ENCODE results near the gene NME4. TPM values are rescaled to one million over a fixed set of nuclear protein-coding genes. Genes with fewer than 3 reads are reported as not detected.
"Not testable (repeated sequence)": the region's sequence is repeated elsewhere in the genome, so short reads cannot be mapped to it uniquely, and the experiment has no call there.

NME4 gene
- 10 to 100 TPM; 40.3 to 41.9 TPM for polyA plus RNA-seq

GRCh38 chr16:397135-397661 lies at the start of gene NME4:
Gene NME4 (plus strand): TSS chr16:397199. CDS start chr16:397223, 24 bp downstream.
- Histone ChIP-seq H3K4me1 (ENCODE audit: control insufficient read depth in 2 of 2, insufficient read depth in 2 of 2, low read length in 1 of 2) (peaks cover 0 to 10% of the 10 kb centered on the region in 2 donors), H3K27ac (ENCODE audit: low read depth in 2 of 2, low read length in 1 of 2) (peak within 1 kb of the TSS; percentile 61 to 80), H3K9me3 (ENCODE audit: control insufficient read depth in 2 of 2, insufficient read depth in 1 of 2, low read depth in 1 of 2, low read length in 1 of 2) (no peaks in the 10 kb centered on the region), H3K27me3 (ENCODE audit: control insufficient read depth in 1 of 2, insufficient read depth in 2 of 2, low read length in 2 of 2) (no peaks in the 10 kb centered on the region), H3K36me3 (ENCODE audit: control insufficient read depth in 2 of 2, insufficient read depth in 2 of 2, low read length in 1 of 2) (no peaks in the 10 kb centered on the region), H3K4me3 (ENCODE audit: low read depth in 1 of 2, low read length in 2 of 2) (peak within 1 kb of the TSS; percentile 62 to 70)
- 0 to 1% methylated on average over 56 to 72 of the region's 75 CpGs for WGBS, 2 donors

- no peaks in the 10 kb centered on the region for H3K27me3 ChIP-seq (ENCODE audit: control insufficient read depth in 1 of 2, insufficient read depth in 2 of 2, low read length in 2 of 2)
- H3K27ac ChIP-seq (ENCODE audit: low read depth in 2 of 2, low read length in 1 of 2) = no peak overlapping the region
- 92% methylated on average over 6 of the region's 6 CpGs for WGBS, 2 donors
- H3K36me3 ChIP-seq (ENCODE audit: control insufficient read depth in 2 of 2, insufficient read depth in 2 of 2, low read length in 1 of 2) = peaks cover 3 to 23% of the 10 kb centered on the region in 2 donors
- H3K4me3 ChIP-seq (ENCODE audit: low read depth in 1 of 2, low read length in 2 of 2) = no peak overlapping the region
- no peaks in the 10 kb centered on the region for H3K9me3 ChIP-seq (ENCODE audit: control insufficient read depth in 2 of 2, insufficient read depth in 1 of 2, low read depth in 1 of 2, low read length in 1 of 2)
- H3K4me1 ChIP-seq (ENCODE audit: control insufficient read depth in 2 of 2, insufficient read depth in 2 of 2, low read length in 1 of 2) = no peaks in the 10 kb centered on the region
These were observed 49.8 kb upstream of the NME4 start for GRCh38 chr16:347203-347602.

- H3K27ac ChIP-seq (ENCODE audit: low read depth in 2 of 2, low read length in 1 of 2); H3K27me3 ChIP-seq (ENCODE audit: control insufficient read depth in 1 of 2, insufficient read depth in 2 of 2, low read length in 2 of 2); H3K9me3 ChIP-seq (ENCODE audit: control insufficient read depth in 2 of 2, insufficient read depth in 1 of 2, low read depth in 1 of 2, low read length in 1 of 2); H3K4me1 ChIP-seq (ENCODE audit: control insufficient read depth in 2 of 2, insufficient read depth in 2 of 2, low read length in 1 of 2); H3K4me3 ChIP-seq (ENCODE audit: low read depth in 1 of 2, low read length in 2 of 2): not testable (repeated sequence)
- WGBS, 2 donors = 92 to 95% methylated on average over 10 of the region's 10 CpGs
- peaks cover 3 to 19% of the 10 kb centered on the region in 2 donors for H3K36me3 ChIP-seq (ENCODE audit: control insufficient read depth in 2 of 2, insufficient read depth in 2 of 2, low read length in 1 of 2)
These were observed 48.5 kb upstream of the NME4 start for GRCh38 chr16:348495-348894.

GRCh38 chr16:349211-349610 lies 47.8 kb upstream of the NME4 start:
- 88 to 90% methylated on average over 7 of the region's 7 CpGs for WGBS, 2 donors
- Histone ChIP-seq H3K27me3 (ENCODE audit: control insufficient read depth in 1 of 2, insufficient read depth in 2 of 2, low read length in 2 of 2) (no peaks in the 10 kb centered on the region), H3K4me3 (ENCODE audit: low read depth in 1 of 2, low read length in 2 of 2) (no peak overlapping the region), H3K9me3 (ENCODE audit: control insufficient read depth in 2 of 2, insufficient read depth in 1 of 2, low read depth in 1 of 2, low read length in 1 of 2) (no peaks in the 10 kb centered on the region), H3K36me3 (ENCODE audit: control insufficient read depth in 2 of 2, insufficient read depth in 2 of 2, low read length in 1 of 2) (peaks cover 3 to 19% of the 10 kb centered on the region in 2 donors), H3K27ac (ENCODE audit: low read depth in 2 of 2, low read length in 1 of 2) (no peak overlapping the region), H3K4me1 (ENCODE audit: control insufficient read depth in 2 of 2, insufficient read depth in 2 of 2, low read length in 1 of 2) (peaks cover 5 to 10% of the 10 kb centered on the region in 2 donors)

- 76 to 83% methylated on average over 8 of the region's 8 CpGs for WGBS, 2 donors
- Histone ChIP-seq H3K27me3 (ENCODE audit: control insufficient read depth in 1 of 2, insufficient read depth in 2 of 2, low read length in 2 of 2) (no peaks in the 10 kb centered on the region), H3K36me3 (ENCODE audit: control insufficient read depth in 2 of 2, insufficient read depth in 2 of 2, low read length in 1 of 2) (peaks cover 3 to 13% of the 10 kb centered on the region in 2 donors), H3K27ac (ENCODE audit: low read depth in 2 of 2, low read length in 1 of 2) (no peak overlapping the region), H3K4me3 (ENCODE audit: low read depth in 1 of 2, low read length in 2 of 2) (no peak overlapping the region), H3K4me1 (ENCODE audit: control insufficient read depth in 2 of 2, insufficient read depth in 2 of 2, low read length in 1 of 2) (peaks cover 5 to 20% of the 10 kb centered on the region in 2 donors), H3K9me3 (ENCODE audit: control insufficient read depth in 2 of 2, insufficient read depth in 1 of 2, low read depth in 1 of 2, low read length in 1 of 2) (no peaks in the 10 kb centered on the region)
These were observed 46.8 kb upstream of the NME4 start for GRCh38 chr16:350203-350602.

GRCh38 chr16:351804-352520 lies 45.0 kb upstream of the NME4 start:
- Histone ChIP-seq H3K27ac (ENCODE audit: low read depth in 2 of 2, low read length in 1 of 2) (peak overlapping the region; percentile 57 to 75), H3K4me1 (ENCODE audit: control insufficient read depth in 2 of 2, insufficient read depth in 2 of 2, low read length in 1 of 2) (peaks cover 5 to 20% of the 10 kb centered on the region in 2 donors)
- 1% methylated on average over 62 to 95 of the region's 95 CpGs for WGBS, 2 donors

GRCh38 chr16:352547-353403 lies 44.2 kb upstream of the NME4 start, which contains the start of gene AXIN1:
Gene AXIN1 (minus strand): TSS chr16:352723. CDS start chr16:347025, 5,698 bp downstream.
- no peaks in the 10 kb centered on the region for H3K9me3 ChIP-seq (ENCODE audit: control insufficient read depth in 2 of 2, insufficient read depth in 1 of 2, low read depth in 1 of 2, low read length in 1 of 2)
- peaks cover 0 to 1% of the 10 kb centered on the region in 2 donors for H3K36me3 ChIP-seq (ENCODE audit: control insufficient read depth in 2 of 2, insufficient read depth in 2 of 2, low read length in 1 of 2)
- peak within 1 kb of the TSS; percentile 57 to 84 for H3K4me3 ChIP-seq (ENCODE audit: low read depth in 1 of 2, low read length in 2 of 2)
- H3K27me3 ChIP-seq (ENCODE audit: control insufficient read depth in 1 of 2, insufficient read depth in 2 of 2, low read length in 2 of 2) = no peaks in the 10 kb centered on the region
- H3K27ac ChIP-seq (ENCODE audit: low read depth in 2 of 2, low read length in 1 of 2) = peak within 1 kb of the TSS; percentile 84 to 88
- WGBS, 2 donors = 2% methylated on average over 46 to 113 of the region's 113 CpGs
- peaks cover 5 to 20% of the 10 kb centered on the region in 2 donors for H3K4me1 ChIP-seq (ENCODE audit: control insufficient read depth in 2 of 2, insufficient read depth in 2 of 2, low read length in 1 of 2)

More at GRCh38 chr16:351804-352520, 45.0 kb upstream of the NME4 start:
- Histone ChIP-seq H3K36me3 (ENCODE audit: control insufficient read depth in 2 of 2, insufficient read depth in 2 of 2, low read length in 1 of 2) (peaks cover 0 to 6% of the 10 kb centered on the region in 2 donors), H3K9me3 (ENCODE audit: control insufficient read depth in 2 of 2, insufficient read depth in 1 of 2, low read depth in 1 of 2, low read length in 1 of 2) (no peaks in the 10 kb centered on the region), H3K27me3 (ENCODE audit: control insufficient read depth in 1 of 2, insufficient read depth in 2 of 2, low read length in 2 of 2) (no peaks in the 10 kb centered on the region), H3K4me3 (ENCODE audit: low read depth in 1 of 2, low read length in 2 of 2) (peak overlapping the region; percentile 57 to 84)

- Histone ChIP-seq H3K27ac (ENCODE audit: low read depth in 2 of 2, low read length in 1 of 2) (peak overlapping the region; percentile 84 to 88), H3K9me3 (ENCODE audit: control insufficient read depth in 2 of 2, insufficient read depth in 1 of 2, low read depth in 1 of 2, low read length in 1 of 2) (no peaks in the 10 kb centered on the region), H3K36me3 (ENCODE audit: control insufficient read depth in 2 of 2, insufficient read depth in 2 of 2, low read length in 1 of 2) (no peaks in the 10 kb centered on the region), H3K4me1 (ENCODE audit: control insufficient read depth in 2 of 2, insufficient read depth in 2 of 2, low read length in 1 of 2) (peaks cover 5 to 20% of the 10 kb centered on the region in 2 donors), H3K27me3 (ENCODE audit: control insufficient read depth in 1 of 2, insufficient read depth in 2 of 2, low read length in 2 of 2) (no peaks in the 10 kb centered on the region), H3K4me3 (ENCODE audit: low read depth in 1 of 2, low read length in 2 of 2) (peak overlapping the region; percentile 29 to 44)
- 47 to 68% methylated on average over 18 to 25 of the region's 25 CpGs for WGBS, 2 donors
These were observed 43.4 kb upstream of the NME4 start for GRCh38 chr16:353404-354290.
